GM11168 (cell line): ENCODE results near the gene ARAP2.
"Not testable (repeated sequence)": the region's sequence is repeated elsewhere in the genome, so short reads cannot be mapped to it uniquely, and the experiment has no call there.

Experiments used
- in situ Hi-C: fragments of 300-500 bp; cut with MboI; formaldehyde crosslinking; loops from one replicate; pipeline ENCODE4 v1.12.0; 2022; ENCODE audit warnings: low sequenced_read_pairs; ENCODE audit not compliant: unreplicated experiment

The ARAP2 gene

DNA sequence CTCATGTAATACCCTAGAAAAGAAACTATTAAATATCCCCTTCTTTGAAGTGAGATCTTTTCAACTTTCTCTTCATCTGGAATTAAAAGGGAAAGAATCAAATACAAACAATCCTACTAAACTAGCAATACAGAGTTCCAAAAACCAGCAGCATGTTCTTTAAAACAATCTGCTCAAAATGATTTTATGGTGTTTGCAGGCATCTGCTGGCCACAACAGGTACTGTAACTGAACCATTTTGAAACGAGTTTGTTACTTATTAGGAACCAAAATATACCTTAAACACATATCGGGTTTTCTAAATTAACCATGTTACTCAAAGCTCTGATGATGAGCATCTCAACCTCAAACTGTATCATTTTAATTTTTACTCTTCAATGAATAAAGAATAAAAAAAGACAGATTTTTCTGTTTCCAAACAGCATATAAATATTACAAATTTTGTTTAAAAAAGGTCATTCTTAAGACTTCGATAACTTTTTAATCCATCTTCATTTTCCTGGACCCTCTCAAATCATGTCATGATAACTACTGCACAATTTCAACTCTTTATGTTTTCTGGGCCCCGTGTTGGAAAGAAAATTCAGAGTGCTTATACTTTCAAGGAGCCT is 56.5 kb downstream of the ARAP2 start:
- in situ Hi-C loops: no loop called here

DNA sequence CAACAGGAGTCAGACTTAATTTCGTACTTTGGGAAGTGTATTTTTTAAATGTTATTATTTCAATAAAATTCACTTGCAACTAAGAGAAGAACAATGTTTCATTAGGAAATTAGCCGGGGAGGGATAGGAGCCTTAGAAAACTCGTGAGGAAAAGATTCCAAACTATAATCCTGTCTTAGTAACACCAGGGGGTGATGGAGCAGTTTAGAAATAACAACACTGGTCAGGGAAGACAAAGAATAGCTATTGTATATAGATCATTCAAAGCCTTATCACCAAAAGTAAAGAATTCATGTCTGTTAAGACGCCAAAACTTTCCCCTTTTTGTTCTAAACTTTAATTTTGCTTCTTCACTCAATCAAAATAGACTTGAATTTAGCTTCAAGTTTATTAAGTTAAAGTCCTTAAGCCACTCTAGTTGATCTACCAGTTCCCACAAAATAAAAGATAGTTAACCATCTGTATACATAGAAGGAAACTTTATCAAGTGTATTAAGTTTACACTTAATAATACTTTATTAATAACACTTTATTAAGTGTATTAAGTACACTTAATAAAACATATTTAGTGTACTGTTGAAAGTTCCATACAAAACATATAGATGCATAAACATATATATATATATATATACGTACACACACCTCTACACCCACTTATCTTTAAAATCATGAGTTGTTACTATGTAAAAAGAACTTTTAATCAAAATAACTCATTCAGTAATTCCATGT is 60.5 kb downstream of the ARAP2 start:
- in situ Hi-C loops: no loop called here

DNA sequence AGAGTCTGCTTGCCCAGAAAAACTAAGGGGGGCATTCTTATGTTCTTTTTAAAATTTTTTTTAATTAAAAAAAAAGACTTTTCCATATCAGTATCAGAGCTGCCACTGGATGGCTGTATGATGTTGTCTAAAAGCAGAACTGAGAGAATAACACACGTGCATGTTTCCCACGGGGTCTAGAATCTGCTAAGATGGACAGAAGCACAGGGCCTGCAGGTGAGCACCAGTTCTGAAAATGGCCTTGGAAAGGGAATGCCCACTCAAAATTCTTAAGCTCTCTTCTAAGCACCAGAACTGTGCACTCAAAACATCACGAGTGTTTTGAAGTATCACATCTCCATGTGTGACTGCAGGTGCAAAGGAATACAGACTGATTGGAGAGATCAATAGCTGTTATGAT is 61.1 kb downstream of the ARAP2 start:
- in situ Hi-C loops: no loop called here

DNA sequence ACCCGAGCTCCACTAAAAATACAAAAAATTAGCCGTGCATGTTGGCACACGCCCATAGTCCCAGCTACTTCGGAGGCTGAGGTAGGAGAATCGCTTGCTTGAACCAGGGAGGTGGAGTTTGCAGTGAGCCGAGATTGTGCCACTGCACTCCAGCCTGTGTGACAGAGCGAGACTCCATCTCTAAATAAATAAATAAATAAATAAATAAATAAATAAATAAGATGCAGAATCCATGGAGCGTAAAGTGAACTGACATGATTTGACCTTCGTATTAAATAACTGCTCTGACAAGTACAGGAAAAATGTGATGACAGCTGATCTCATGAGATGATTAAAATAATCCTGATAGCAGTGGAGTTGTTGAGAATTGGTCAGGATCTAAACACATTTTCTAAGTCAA is 62.0 kb downstream of the ARAP2 start:
- in situ Hi-C loops: not testable (repeated sequence)

DNA sequence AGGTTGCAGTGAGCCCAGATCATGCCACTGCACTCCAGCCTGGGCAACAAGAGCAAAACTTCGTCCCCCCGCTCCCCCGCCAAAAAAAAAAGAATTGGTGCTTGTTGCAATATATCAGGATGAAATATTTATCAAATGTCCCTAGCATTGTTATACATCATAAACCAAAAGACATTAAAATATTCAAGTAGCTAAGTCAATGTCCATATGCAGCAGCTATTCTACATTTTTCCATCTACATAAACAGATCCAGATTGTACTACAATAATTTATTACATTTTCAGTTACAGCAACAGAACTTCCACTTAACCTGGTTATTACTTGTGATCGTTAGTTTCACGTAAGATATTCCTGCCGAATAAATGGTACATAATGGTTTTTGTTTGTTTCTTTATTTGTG is 64.1 kb downstream of the ARAP2 start:
- in situ Hi-C loops: no loop called here

DNA sequence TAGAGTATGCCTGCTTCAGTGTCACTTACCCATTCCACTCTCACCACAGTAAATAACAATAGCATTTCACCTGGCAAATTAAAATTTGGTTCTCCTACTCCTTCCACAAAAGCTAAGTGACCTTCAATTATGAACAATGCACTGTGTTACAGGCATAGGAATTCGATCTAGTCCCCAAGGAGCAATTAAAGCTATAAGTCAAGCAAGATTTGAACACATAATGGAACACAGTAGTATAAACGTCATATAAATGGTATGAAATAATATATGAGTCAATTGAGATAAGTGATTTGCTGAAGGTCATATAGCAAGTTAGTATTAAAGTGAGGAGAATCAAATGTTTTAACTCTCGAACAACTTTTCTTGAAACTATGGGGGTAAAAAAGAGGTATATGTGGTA is 65.8 kb downstream of the ARAP2 start:
- in situ Hi-C loops: no loop called here

DNA sequence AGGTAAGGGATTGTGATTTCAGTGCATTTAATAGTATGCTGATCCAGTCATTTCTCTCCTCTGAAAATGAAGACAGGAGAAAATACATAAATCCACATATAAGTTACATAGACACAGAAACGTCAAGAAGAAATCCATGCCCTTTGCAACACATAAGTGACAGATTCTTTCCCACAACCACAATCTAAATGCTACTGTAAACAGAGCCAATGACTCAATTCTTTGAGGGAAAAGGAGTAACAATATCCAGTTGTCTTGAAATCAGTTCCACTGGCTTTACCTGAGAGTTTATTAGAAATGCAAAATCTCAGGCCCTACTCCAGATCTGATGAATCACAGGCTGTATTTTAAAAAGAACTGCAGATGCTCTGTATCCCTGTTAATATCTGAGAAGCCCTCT is 66.4 kb downstream of the ARAP2 start:
- in situ Hi-C loops: no loop called here

DNA sequence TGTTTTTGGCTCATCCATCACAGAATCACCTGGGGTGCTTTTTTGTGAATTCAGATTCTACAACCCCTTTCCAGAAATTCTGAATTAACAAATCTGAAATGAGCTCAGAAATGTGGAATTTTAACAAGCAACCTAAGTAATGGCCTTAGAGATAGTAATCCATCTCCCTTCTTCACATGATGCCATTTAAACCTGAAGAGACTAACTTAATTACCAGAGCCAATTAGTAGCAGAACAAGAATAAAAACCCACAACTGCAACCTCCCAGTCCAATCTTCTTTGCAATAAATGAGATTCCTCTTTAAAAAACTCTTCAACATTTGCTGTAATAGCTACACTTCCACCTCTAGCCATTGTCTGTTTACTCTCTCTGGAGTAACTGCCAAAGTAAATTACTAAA is 69.7 kb downstream of the ARAP2 start:
- in situ Hi-C loops: no loop called here

DNA sequence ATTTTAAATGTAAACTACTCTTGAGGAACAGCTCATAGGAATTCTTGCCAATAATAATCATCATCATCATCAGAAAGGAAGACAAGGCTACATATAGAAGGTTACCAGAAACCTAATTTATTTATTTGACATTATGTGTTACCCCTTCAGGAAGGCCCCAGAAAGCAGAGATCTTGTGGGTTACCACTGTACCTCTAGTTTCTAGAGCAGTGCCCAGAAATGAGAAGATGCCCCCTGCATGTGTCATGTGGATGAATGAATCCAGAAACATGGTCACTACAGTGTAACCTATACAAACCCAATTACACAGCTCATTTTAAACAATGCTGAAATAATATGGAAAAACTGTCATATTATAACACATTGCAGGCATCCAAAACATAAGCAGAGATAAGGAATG is 70.4 kb downstream of the ARAP2 start:
- in situ Hi-C loops: no loop called here

DNA sequence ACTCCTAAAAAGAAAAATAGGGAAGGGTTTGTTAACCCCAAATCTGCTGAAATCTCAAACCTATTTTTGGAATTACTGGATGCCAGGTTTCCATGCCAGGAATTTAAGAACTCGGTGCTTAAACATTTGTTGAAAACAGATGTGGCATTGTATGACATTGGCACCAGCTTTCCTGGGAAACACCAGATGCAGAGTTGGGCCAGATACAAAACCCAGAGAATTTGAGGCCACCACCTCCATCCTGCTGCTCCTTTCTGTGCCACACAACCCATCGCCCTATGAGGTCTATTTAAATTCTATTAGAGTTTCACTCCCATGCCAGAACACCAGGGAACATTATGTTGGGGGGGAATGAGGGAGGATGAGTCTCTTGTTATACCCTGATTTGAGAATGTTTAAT is 71.7 kb downstream of the ARAP2 start:
- in situ Hi-C loops: no loop called here

DNA sequence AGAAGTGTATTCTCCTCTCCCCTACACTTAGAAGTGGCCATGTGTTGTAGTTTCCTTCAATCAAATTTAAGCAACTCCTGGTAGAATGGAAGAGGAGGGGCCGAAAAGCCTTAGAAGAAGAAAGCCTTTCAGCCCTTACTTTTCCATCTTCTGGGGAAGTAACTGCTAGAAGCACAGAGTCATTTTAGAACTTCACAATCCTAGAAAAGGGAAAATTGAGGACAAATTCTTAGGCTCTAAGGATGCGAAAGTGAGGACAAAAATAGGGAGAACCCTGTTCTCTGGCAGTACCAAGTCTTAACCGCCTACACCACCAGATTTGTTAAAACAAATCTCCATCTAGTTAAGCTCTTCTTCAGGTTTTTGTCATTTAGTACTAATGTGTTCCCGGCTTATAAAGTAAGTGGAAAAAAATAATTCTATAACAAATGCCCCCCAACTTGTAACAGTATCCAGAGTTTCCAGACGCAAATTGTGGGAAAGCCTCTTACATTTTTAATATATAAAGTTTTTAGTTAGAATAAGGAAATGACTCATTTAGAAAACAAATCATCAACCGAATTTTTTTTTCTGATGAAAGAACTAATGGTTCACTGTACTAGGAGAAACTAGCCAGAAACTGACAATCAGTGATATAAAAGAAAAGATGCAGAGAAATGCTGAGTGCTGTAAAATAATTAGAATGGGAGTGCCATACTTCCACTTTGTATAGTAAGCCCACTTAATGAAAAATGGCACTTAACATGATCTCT is 76.0 kb downstream of the ARAP2 start:
- in situ Hi-C loops: no loop called here

DNA sequence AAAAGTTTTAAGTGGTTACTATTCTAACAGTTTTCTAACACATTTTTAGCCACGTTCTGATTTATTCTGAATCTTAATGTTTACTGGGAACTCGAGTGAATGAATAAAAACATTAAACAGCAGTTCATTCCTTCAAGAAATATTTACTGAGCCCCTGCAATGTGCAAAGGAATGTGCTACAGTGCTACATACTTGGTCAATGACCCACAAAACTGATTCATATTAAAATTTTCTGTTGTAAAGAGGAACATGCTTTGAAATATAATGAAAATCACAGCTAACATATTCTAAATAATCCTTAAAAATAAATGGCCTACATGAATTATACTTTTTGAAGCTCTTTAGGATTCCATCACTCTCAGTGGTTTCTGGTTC is 78.7 kb downstream of the ARAP2 start:
- in situ Hi-C loops: no loop called here

DNA sequence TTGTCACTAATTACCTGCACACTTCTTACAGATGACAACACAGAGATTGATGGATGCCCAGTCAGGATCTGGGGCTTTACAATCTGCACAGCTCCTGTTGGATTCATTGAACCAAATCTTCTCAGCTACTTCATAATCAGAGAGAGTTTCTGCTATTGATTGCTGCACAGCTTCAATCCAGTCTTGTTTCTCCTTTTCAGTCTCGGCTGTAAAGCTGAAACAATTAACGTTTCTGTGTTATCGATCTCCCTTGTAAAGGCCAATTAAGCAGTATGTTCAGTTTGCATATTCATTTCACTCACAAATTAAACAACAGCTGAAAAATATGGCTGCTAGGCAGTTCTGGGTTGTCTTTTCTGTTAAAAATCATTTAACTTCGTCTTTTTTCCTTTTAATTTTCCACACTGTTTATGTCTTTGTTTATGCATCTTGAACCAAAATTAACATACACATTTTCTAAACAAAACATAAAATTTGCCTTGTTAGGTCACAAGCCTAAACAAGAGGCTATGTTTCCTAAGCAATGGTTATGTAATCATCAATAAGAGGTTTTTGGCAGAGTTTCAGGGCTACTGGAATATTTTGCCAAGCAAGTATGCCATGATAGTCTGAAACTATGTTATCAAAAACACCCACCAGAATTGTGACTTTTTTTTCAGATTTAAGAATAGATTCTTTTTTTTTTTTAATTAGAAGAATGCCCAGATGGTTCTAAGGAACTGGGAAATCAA is 79.2 kb downstream of the ARAP2 start:
- in situ Hi-C loops: no loop called here

DNA sequence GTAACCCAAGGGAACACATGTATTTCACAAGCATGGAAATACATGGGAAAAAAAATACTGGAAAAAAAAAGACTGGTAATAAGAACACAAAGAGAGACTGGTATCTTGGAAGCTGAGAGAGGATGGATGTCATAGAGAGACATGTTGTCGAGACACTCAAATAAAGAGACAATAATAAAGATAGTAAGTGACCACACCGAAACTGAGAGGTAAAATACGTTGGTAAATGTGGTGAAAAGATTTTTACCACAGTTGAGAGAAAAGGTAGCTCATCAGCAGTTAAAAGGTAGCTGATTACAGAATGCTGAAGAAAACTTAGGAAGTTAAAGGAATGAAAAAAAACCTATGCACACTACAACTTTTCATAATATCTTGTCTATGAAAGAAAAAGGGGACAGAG is 81.1 kb downstream of the ARAP2 start:
- in situ Hi-C loops: no loop called here

DNA sequence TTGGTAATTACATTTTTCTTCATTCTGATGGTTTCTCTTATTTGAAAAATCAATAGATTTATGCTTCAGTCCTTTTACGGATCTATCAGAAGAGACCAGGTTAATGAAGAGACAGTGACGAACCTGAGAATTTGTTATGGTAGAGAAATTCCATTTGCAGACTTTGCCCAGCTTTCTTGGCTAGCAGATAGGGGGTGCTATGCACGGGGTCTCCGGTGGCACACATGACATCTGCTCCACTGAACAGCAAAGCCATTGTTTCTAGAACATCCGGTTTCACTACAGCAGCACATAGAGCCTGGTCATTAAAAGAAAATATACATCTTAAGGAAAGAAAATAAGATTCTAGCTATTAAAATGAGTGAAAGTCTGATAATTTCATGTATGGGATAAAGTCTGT is 85.1 kb downstream of the ARAP2 start:
- in situ Hi-C loops: no loop called here

DNA sequence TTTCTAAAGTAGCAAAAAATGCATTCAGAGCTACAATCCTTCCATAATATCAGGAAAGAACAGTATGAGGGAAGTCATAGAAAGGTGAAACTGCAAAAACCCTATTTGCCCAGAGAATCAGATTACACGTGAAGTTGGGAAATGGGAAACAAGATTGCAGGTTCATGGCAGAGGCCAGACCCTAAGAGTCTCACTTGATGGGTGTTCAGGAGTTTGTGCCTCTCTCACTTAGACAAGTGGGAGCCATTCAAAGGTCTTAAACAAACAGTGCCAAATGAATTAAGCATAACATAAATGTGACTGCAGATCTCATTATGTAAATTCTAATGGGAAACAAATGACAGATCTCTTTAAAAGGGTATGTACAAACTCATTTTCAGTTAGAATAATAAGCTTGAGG is 91.6 kb downstream of the ARAP2 start:
- in situ Hi-C loops: no loop called here

DNA sequence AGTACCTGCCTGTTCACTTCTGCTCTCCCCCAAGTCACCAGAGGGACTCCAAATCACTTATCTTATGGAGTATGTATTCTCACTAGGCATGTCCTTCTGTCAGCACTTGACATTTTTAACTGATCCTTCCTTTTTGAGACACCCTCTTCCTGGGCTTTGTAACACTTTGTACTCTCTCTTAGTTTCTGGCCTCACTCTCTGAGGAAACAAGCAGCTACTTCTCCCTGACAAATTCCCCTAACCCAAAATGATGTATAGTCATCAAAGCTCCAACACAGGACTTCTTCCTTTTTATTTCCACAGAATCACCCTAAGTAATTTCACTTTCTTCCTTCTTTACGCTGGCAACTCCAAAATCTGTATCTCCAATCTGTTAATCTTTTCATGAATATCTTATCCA is 101.8 kb downstream of the ARAP2 start:
- in situ Hi-C loops: no loop called here

DNA sequence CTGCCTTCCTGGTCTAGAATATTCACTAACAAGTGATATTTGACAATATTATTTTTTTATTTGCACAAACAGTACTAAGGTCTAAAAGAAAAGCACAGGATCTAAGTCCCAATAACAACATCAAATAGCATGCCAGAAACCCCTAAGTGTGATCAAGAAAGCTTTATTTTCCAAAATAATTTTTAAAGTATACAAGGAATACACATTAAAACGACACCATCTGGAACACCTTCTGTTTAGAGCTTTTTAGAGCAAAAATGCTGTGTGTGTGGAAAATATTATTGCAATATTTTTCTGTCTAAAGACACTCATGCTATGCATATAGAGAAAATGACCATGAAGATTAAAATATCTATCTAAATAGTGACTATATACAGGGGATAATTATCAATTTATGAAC is 103.1 kb downstream of the ARAP2 start:
- in situ Hi-C loops: no loop called here

DNA sequence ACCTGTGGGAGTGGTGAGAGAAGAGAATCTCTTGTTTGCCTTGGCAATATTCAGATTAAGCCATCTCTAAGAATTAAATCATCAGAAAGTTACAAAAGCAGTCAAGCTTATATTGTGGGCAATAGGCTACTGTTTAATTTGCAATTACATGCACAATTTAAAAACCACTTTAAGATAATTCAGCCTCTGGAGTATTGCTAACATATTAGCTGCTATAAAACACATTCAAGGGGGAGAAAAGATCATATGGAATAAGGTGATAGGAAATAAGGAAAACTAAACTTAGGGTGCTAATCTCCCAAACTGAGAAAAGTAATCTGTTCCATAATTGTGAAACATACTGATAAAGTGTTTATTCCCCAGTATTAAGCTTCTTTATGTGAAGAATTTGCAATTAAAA is 103.9 kb downstream of the ARAP2 start:
- in situ Hi-C loops: no loop called here

DNA sequence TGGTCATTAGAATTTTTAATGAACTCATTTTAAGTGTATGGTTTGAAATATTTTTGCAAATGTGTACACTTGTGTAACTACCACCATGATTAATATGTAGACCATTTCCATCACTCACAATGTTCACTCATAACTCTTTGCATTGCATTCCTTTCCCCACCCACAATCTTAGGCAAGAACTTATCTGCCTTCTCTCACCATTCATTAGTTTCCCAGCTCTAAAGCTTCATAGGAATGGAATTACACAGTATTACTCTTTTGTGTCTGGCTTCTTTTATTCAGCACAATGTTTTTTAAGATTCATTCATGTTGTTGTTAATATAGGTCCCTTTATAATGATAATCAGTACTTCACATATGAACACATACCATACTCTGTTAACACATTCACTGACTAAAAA is 106.1 kb downstream of the ARAP2 start:
- in situ Hi-C loops: no loop called here

DNA sequence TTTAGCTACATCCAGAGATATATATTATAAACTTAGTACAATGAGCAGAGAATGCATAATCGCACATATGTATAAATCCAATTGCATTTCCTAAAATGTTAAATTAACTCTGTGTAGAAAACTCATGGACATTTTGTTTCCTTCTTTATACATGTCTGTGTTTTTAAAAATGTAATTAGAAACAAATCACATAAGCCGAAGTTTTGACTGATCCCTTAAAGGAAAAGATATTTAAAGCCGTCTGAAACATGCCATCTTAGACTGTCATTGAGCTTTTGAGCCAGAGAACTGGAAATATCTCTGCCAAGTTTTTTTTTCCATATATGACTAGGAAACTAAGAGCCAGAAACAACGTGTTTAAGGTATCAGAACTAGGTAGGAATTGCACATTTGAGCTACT is 107.0 kb downstream of the ARAP2 start:
- in situ Hi-C loops: no loop called here
